Hepatocyte (in vitro differentiated cells): Measurements from ENCODE around the gene PDXDC1.
"Not testable (repeated sequence)": the region's sequence is repeated elsewhere in the genome, so short reads cannot be mapped to it uniquely, and the experiment has no call there.

Source experiments
- EZH2phosphoT487 ChIP-seq: fragments of 200-600 bp; sonication (generic); IDR thresholded peaks from one replicate; pipeline ENCODE4 v1.6.1; 2018; ENCODE audit warnings: antibody characterized with exemption, mild to moderate bottlenecking, low read depth, moderate library complexity; ENCODE audit not compliant: unreplicated experiment, severe bottlenecking
- TF ChIP-seq, protein P1 (sequence below): fragments of 200-600 bp; sonication (generic); IDR thresholded peaks from 2 replicates; pipeline ENCODE4 v1.5.1; 2016; ENCODE audit warnings: antibody characterized with exemption, mild to moderate bottlenecking; ENCODE audit not compliant: poor library complexity

DNA sequence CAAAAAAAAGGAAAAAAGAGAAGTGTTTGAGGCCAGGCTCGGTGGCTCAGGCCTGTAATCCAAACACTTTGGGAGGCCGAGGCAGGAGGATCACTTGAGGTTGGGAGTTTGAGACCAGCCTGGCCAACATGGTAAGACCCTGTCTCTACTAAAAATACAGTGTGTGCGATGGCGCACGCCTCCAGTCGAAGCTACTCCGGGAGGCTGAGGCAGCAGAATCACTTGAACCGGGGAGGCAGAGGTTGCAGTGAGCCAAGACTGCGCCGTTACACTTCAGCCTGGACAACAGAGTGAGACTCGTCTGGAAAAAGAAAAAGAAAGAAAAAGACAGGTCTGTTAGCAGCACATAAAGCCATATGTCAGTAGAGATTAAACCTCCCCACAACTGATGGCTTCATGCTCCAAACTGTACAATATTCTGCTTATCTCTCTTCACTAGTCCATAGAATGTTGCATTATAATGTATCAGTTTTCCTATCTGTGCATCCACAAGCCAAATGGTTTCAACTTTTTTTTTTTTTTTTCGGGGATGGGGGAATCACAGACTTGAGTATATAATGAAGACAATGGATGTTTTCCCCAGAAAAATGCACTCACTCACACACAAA, 3.1 kb upstream of the PDXDC1 start:
- TF ChIP-seq, protein P1, sequence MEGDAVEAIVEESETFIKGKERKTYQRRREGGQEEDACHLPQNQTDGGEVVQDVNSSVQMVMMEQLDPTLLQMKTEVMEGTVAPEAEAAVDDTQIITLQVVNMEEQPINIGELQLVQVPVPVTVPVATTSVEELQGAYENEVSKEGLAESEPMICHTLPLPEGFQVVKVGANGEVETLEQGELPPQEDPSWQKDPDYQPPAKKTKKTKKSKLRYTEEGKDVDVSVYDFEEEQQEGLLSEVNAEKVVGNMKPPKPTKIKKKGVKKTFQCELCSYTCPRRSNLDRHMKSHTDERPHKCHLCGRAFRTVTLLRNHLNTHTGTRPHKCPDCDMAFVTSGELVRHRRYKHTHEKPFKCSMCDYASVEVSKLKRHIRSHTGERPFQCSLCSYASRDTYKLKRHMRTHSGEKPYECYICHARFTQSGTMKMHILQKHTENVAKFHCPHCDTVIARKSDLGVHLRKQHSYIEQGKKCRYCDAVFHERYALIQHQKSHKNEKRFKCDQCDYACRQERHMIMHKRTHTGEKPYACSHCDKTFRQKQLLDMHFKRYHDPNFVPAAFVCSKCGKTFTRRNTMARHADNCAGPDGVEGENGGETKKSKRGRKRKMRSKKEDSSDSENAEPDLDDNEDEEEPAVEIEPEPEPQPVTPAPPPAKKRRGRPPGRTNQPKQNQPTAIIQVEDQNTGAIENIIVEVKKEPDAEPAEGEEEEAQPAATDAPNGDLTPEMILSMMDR: not testable (repeated sequence)
- not testable (repeated sequence) for TF ChIP-seq EZH2phosphoT487
